Vagina (tissue), 2 donors: Measurements from ENCODE around the gene SRGAP2B.
"Not testable (repeated sequence)": the region's sequence is repeated elsewhere in the genome, so short reads cannot be mapped to it uniquely, and the experiment has no call there.

ENCODE experiments used
- CTCF ChIP-seq, 3 experiments: fragments of 450-650 bp in 2 of 3; fragments of 200-600 bp in 1 of 3; sonication (generic) in 1 of 3; IDR thresholded peaks; one replicate each; pipeline ENCODE4 v1.5.1; 2017 to 2019; ENCODE audit warnings: antibody characterized with exemption in 3 of 3, mild to moderate bottlenecking in 2 of 3, moderate library complexity in 2 of 3
- POLR2A ChIP-seq, 2 donors: fragments of 450-650 bp; IDR thresholded peaks; one replicate each; pipeline ENCODE4 v1.6.1; 2017; ENCODE audit warnings: antibody characterized with exemption in 2 of 2, mild to moderate bottlenecking in 2 of 2, moderate library complexity in 2 of 2

GRCh38 chr1:144963571-144963970 is 131.6 kb downstream of the SRGAP2B start:
- not testable (repeated sequence) for TF ChIP-seq CTCF, POLR2A (IDR thresholded peaks at IDR 0.05)
